HG03108 (cell line): ENCODE data around the gene NAT9.
A peak's percentile ranks its signal among the peaks of the same experiment; 100 is the strongest.

ENCODE experiments used
- ATAC-seq: cut with Tn5 transposase; IDR thresholded peaks from one replicate; pipeline ENCODE4 v1.9.1; 2021; ENCODE audit warnings: moderate library complexity; ENCODE audit not compliant: unreplicated experiment

Gene NAT9

DNA sequence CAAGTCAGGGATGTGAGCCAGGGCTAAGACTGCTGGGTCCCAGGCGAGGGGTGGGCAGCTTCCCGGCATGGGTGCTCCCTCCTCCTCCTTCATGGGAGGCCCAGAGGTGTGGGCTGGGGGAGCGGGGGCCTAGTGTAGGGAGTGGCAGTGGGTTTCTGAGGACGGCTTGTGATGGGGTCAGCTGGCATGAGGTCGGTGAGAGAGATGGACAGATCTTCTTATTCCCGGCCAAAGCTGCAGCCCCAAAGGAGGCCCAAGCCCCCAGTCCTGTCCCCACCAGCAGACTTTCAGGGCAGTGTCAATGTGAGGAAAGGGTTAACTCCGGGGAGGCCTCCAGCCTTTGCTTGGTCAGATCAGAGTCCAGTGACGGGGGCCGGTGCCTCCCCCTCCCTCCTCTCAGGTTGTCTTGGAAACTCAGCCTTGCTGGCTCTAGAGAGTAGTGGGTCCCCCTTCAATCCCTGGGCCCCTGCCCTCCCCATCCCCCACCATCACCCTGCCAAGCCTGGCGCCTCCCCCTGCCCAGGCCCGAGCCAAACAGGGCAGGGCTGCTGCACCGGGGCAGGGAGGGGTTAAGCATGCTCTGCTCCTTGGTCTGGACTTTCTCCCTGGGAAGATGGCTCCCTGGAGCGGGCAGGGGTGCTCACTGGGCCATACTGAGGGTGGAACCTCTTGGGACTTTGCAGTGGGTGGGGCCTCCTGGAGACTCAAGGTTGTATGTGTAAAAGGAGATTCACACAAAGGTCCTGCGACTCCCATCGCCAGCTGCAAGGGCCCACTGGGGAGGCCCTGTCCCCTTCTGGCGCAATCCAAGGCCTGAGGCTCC, 12.4 kb downstream of the NAT9 start:
- ATAC-seq: no peak

DNA sequence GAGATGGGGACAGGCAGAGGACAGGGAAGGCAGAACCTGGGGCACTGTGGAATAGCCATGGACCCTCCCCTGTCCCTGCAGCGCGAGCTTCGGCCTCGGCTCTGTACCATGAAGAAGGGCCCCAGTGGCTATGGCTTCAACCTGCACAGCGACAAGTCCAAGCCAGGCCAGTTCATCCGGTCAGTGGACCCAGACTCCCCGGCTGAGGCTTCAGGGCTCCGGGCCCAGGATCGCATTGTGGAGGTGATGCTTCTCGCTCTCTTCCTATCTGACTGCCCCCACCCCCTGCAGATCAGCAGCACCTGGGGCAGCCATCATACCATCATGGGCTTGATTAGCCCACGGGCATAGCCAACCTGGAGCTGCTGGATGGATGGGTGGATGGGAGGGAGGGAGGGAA, 14.2 kb downstream of the NAT9 start:
- no peak for ATAC-seq

DNA sequence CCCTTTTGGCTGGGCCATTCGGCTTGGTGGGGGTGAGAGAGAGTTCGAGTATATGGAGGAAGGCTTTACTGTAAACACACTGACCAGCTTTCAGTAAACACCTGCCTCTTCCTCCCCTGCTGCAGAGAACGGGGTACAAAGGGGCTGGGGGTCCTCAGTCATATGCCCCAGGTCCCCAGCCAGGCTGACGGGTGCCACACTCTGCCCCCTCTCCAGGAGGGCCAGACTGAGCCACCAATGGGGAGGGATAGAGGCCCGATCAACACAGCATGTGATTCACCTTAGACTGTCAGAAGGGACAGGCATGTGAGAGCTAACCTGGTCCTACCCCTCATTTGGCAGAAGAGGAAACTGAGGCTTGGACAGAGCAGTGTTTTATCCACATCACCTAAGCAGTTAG, 14.7 kb downstream of the NAT9 start:
- ATAC-seq: no peak

DNA sequence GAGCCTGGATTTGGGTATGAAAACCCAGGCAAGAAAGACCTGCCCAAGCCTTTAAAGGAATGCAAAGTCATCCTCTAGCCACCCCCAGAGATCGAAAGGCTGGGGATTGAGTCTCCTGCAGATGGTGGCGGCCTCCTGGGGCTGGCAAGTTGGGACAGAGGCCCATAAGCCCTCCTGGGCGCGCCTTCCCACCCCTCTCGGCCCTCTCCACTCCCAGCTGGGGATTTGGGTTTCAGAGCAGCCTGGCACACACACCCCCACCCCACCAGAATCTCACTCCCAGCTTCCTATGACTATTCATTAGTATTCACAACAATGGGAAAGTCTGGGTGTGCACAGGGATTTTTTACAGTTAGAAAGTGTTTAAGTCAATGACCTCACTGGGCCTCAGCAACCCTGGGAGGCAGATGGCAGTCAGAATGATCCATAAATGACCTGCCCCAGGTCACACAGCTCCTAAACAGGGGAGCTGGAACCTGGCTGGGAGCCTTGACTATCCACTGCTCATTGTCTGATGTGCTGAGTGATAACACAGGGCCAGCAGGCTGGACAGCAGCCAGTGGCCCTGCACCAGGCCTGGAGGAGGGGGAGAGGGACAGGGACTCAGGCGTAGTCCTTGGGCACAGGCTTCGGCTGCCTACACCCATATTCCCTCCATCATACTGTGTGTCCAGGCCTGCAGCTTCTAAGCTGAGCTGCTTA, 15.6 kb downstream of the NAT9 start:
- no peak for ATAC-seq

DNA sequence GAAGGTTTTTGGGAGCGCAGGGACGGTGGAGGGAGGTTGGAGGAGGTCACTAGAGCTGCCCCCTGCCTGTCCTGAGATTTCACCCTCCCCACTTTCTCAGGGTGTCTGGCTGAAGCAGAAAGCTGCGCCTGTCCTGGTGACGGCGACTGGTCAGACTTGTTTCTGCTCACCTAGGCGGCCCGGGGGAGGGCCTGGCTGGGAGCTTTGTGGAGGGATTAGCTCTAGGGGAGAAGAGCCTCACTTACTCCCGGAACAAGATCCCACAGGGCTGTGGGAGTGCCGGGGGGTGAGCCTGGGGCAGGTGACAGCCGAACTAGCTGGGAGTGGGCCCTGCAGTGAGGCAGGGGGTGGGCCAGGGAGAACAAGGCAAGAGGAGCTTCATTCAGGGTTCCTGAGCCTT, 16.2 kb downstream of the NAT9 start:
- ATAC-seq: no peak

DNA sequence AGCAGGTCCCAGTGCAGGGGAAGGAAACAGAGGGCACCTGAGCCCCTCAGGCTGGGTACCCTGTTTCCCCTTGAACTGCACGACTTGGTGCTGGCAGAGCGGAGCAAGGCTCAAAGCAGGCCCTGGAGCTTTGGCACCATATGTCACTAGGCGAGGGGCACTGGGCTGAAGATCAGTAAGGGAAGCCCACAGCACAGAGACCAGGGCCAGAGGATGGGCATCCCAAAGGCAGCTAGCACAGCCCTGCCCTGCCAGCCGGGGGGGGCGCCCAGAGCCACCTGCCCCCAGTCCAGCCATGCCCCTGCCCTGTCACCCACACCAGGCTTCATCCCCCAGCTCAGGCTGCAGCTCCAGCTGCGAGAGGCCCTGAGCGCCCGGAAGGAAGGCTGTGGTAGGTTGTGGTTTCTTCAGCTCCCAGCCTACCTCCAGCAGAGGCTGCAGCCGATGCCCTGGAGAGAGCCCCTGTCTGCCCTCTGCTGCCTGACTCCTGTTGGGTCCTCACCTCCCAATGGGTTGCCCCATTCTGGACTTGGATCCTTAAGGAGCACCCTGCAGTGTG, 16.8 kb downstream of the NAT9 start:
- peak; percentile 68 for ATAC-seq

DNA sequence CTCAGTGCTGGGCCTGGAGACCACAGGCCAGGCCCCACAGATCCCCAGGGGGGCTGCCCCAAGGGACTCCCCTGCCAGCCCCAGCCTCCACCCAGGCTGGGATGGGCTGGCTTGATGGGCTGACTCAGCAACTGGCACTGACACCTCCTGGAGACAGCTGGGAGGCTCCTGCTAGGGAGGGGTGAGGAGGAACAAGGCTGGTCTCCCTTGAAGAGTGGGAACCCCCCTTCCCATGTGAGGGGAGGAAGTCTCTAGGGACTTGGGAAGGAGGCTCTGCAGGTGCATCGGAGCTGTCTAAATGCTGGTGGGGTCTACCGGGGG, 17.3 kb downstream of the NAT9 start:
- ATAC-seq: no peak

DNA sequence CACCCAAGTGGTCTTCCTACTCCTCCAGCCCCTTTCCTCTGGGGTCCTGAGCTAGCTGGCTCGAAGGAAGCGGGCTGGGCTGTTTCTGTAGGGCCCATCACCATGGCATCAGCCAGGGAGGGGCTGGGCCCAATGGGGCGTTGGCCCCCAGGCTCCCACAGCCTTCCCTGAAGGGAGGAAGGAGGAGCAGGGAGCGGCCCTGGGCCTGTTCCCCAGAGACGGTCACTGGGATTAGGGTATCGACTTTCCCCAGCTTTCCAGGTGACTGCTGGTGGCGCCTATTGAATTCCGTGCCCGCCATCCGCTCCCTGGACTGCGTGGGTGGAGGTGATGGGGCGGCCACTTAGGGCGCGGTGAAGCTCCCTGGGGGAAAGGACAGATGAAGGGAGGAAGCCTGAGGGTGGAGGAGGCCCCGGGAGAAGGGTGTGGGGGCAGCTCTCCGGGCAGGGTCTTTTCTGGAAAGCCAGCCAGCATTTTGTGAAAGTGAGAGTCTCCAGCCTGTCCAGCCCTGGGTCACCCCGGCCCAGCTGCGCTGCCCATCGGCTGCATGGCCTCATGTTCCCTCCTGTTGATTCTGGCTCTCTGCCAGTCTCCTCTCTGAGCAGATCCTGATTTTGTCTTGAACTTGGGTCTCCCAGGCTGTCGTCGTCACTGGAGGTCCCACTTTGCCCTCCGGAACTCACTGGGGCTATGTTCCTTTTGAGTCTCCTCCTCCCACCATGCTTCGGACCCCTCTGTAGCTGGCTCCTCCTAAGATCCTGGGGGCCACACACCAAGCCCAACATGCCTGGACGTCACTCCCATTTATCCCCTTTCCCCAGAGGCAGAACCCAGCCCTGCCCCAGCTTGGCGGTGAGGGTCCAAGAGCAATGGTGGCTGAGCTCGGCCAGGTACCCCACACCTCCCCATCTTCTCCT, 18.0 kb downstream of the NAT9 start:
- no peak for ATAC-seq

DNA sequence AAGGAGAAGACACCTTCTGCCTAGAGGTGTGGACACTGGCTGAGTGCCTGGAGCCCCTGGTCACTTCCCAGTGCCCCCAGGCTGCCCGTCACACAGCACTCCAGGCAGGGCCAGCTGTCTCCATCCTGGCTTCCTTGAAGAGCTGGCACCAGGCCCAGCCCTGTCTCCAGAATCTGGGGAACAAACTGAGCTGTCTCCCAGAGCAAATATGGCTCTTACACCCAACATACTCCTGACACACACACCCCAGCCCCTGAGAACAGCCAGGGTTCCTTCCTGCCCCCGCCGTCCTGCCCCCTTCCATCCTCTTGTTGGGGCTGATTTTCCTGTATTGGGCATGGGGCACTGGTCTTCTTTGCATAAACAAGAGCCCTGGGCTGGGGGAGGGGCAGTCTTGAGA, 18.6 kb downstream of the NAT9 start:
- no peak for ATAC-seq

DNA sequence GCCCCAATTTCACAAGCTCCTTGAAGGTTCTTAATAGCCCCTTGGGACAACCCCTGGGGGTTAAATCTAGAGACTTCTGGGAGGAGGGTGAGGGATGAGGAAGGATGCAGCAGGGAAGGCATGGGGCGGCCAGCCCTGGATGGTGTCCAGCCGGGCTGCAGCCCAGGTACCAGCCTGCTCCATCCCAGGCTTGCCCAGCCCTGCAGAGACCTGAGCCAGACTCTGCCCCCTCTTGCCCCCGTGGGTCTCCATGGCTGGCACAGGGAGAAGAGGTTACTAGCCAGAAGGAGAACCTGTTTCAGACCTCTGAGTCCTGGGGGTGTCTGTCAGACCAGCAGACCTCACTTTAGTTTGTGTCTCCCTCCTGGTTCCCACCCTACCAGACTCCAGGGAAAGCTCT, 19.3 kb downstream of the NAT9 start:
- ATAC-seq: no peak

DNA sequence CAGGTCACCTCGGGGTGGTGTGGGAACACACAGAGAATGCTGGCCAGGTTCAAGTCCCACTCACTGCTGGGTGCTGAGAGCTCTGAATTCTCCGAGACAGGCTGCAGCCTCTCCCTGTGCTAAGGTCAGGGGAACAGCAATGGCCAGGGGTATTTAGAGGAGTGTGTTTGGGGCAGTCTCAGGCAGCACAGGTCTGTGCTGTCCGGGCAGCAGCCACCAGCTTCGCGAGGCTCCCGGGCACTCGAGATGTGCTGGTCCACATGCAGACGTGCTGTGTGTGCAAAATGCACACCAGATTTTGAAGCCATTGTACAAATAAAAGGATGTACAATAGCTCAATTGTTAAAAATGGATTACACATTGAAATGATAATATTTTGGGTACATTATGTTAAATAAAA, 20.6 kb downstream of the NAT9 start:
- ATAC-seq: no peak

DNA sequence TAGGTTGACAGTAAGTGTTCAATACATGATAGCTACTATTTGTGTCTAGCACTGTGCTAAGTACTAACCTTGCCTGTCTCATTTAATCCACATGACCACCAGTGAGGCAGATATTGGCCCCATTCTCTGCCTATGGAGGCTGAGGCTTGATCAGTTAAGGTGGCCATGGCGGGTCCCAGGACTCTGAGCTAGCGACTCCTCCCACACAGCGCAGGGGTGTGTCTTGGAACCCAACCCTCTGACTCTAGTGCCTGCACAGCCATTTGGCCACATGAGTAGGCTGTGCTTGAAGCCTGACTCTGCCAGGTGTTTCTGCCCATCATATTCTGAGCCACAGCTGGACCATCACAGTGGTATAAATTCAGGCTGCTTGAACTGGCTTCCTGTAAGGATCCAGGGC, 21.3 kb downstream of the NAT9 start:
- no peak for ATAC-seq

DNA sequence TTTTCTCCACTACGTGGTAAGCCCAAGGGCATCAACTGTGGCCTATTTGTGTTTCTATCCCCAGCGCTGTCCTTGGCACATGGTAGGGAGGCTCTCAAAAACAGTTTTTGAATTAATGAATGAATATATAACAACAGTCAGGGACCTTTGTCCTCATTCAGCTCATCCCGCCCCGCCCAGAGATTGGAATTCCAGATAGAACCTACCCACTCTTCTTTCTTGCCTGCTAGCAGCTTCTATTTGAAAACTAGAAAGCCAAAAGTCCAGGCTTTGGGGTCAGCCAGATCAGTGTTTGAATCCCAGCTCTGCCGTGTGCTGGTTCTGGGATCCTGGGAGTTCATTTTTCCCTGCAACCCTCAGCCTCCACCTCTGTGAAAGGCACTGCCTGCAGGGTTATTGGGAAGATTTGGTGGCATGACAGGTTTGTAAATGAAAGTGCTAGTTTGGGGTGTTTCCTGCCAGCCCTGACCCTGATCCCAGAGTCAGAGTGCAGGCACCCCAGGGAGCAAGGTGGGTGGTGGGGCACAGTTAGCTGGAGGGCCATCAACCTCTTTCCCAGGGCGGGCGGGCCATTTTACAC, 23.2 kb downstream of the NAT9 start:
- ATAC-seq: no peak

DNA sequence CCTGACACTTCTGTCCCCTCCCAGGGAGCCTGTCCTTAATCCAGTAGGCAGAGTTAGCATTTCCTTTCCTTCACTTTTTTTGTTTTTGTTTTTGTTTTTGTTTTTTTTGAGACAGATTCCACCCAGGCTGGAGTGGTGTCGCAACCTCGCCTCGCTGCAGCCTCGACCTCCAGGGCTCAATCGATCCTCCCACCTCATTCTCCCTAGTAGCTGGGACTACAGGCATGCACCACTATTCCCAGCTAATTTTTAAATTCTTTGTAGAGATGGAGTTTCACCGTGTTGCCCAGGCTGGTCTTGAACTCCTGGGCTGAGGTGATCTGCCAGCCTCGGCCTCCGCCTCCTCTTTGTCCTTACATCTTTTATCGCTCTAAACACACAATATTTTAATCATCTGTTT, 23.7 kb downstream of the NAT9 start:
- no peak for ATAC-seq

DNA sequence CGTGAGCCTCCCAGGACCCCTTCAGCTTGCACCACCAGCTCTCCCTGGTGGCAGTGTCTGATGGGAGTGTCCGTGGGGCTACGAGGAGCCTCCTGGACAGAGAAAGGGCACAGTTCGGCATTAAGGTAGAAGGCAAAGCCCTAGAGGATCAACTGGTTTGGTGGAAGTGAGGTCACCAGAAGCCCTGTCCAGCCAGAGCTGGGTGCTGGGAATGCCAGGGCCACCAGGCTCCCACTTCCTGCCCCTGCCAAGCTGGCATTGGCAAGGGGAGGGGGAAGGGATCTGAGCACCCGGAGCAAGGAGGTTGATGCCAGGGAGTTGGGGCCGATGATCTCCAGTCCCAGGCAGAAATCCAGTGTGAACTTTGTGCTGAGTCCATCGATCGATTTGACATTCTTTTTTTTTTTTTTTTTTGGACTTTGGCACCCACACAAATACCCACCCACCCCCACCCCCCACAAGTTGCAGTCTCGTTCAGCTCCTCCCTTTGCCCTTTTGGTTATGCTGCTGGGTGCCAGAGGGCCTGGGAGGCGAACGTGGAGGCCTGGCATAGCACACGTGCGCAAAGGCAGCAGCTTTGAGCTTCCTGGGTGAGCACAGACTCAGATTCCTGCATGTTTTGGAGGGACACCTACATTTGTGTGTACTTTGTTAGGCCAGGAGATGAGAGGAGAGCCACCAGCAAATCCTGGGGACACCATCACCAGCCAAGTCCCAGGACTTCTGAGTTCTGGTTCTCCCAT, 25.6 kb downstream of the NAT9 start:
- no peak for ATAC-seq

DNA sequence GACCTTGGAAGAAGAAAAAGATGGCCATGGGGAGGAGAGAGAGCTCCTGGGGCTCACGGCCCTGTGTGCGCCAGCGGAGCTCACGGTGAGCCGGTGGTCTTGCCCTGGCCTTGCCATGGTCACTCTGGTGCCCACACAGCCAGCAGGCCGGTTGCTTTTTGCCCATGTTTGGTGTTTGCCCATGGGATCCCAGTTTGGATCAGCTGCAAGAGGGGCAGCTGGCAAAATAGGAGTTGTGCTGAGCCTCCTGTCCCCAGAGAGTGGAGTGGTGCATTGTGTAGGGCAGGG, 26.2 kb downstream of the NAT9 start:
- ATAC-seq: no peak

DNA sequence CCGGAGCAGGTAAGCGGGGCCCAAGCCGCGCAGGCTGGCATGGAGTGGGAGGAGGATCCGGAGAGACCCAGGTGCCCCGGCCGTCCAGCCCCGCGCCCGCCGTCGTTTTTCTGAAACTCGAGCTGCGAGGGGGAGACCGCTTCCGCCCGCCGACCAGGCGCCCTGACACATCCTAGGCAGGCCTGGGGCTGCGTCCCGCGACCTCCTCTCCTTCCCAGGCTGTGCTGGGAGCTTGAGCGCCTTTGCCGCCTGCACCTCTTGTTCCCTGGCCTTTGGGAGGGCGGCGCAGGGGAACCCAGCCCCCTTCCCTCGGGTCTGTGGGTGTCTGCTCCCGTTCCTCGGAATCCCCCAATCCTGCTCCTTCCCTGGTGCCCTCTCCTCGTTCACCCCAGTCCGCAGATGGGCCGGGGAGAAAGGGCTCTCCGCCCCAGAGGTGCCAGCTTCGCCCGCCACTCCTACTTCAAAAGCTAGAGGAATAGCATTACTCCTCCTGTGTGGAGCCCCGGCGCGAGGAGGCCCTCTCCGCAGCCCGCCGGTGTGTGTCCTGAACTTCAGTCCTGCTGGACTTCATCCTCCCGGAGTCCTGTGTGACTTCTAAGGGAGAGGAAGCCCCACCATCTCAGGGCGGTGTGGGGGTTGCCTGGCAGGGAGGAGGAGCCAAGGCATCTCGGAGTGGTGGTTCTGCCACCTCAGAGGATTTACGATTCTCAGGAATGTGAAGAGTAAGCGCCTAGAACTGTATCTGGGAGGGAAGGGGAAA, 26.7 kb downstream of the NAT9 start:
- ATAC-seq: peak; percentile 12

DNA sequence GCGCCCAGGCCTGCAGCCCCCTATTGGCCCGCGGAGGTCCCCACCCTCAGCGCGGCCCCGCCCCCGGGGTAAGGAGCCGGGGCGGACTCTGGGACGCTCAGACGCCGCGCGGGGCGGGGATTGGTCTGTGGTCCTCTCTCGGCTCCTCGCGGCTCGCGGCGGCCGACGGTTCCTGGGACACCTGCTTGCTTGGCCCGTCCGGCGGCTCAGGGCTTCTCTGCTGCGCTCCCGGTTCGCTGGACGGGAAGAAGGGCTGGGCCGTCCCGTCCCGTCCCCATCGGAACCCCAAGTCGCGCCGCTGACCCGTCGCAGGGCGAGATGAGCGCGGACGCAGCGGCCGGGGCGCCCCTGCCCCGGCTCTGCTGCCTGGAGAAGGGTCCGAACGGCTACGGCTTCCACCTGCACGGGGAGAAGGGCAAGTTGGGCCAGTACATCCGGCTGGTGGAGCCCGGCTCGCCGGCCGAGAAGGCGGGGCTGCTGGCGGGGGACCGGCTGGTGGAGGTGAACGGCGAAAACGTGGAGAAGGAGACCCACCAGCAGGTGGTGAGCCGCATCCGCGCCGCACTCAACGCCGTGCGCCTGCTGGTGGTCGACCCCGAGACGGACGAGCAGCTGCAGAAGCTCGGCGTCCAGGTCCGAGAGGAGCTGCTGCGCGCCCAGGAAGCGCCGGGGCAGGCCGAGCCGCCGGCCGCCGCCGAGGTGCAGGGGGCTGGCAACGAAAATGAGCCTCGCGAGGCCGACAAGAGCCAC, 27.4 kb downstream of the NAT9 start, which contains the start of gene NHERF1:
TSS of gene NHERF1 (plus strand) at position 100 of the 750 bp plus-strand sequence. CDS start at position 319, 219 bp downstream.
- peak; percentile 82 for ATAC-seq

DNA sequence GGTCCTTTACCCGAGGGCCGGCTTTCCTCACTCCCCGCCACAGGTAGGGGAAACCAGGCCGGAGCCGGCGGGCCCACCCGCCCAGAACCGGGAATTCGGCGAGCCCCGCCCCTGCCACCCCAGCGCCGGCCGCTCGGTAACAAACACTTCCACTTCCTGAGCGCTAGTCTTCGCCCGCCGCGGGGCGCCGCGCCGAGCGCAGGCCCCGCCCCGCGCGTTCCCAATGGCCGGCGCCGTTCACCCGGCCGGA, 27.9 kb downstream of the NAT9 start:
- ATAC-seq: no peak
